IMR-90 (cell line): ENCODE data around the gene HNRNPL.

Source experiments
- CTCF ChIP-seq: conservative IDR thresholded peaks from 2 replicates; pipeline ENCODE4 v1.5.1; 2012; ENCODE audit warnings: mild to moderate bottlenecking, low read depth, low read length, improper control_type of control experiment
- MAZ ChIP-seq: IDR thresholded peaks from 2 replicates; pipeline ENCODE4 v1.6.1; 2012; ENCODE audit warnings: low read depth, mild to moderate bottlenecking, low read length, improper control_type of control experiment, moderate library complexity, borderline replicate concordance

GRCh38 chr19:38800577-38801347, 49.0 kb downstream of the HNRNPL start:
- no peak for TF ChIP-seq CTCF
- no peak for TF ChIP-seq MAZ
